A673 (cell line): ENCODE data around the gene TBL1X. TPM values are rescaled to one million over a fixed set of nuclear protein-coding genes. Genes with fewer than 3 reads are reported as not detected.

Source experiments
- BruUV-seq: library from RNA; stranded (reverse); fragments of 400-500 nt; replicated peaks from 2 replicates; lab custom pipeline; 2021; lab: Mats Ljungman, UMichigan
- CTCF ChIA-PET: fragments of 300-600 bp; sonication (Branson Sonifier 250); formaldehyde crosslinking; loops from one replicate; lab custom pipeline; 2022; ENCODE audit warnings: antibody characterized with exemption; lab: Charles Lee
- POLR2A ChIA-PET: fragments of 300-600 bp; sonication (Branson Sonifier 250); formaldehyde crosslinking; loops from one replicate; lab custom pipeline; 2022; ENCODE audit warnings: antibody characterized with exemption; ENCODE audit not compliant: low non-redundant PET; lab: Charles Lee
- DNase-seq: peaks from one replicate; pipeline ENCODE4 v3.0.0-alpha.2; 2015; ENCODE audit warnings: low spot score
- H3K27ac ChIP-seq: fragments of 200-600 bp; sonication (generic); 2 replicates; pipeline ENCODE4 v1.5.1; 2016; ENCODE audit warnings: mixed run types, low read depth, mild to moderate bottlenecking, mixed read lengths, antibody characterized with exemption, low read length; ENCODE audit not compliant: poor library complexity, severe bottlenecking
- H3K27me3 ChIP-seq: fragments of 200-600 bp; sonication (generic); replicated peaks from 2 replicates; pipeline ENCODE4 v1.6.1; 2017; ENCODE audit warnings: mixed run types, low read depth, mild to moderate bottlenecking, mixed read lengths, antibody characterized with exemption, low read length; ENCODE audit not compliant: insufficient read depth, poor library complexity
- H3K36me3 ChIP-seq: fragments of 200-600 bp; sonication (generic); 2 replicates; pipeline ENCODE4 v1.6.1; 2016; ENCODE audit warnings: mixed run types, mild to moderate bottlenecking, mixed read lengths, antibody characterized with exemption, low read length; ENCODE audit not compliant: insufficient read depth, poor library complexity, severe bottlenecking
- H3K4me1 ChIP-seq: fragments of 200-600 bp; sonication (generic); 2 replicates; pipeline ENCODE4 v1.6.1; 2017; ENCODE audit warnings: mixed run types, mild to moderate bottlenecking, mixed read lengths, antibody characterized with exemption, low read length; ENCODE audit not compliant: insufficient read depth, poor library complexity, severe bottlenecking
- H3K4me3 ChIP-seq: fragments of 200-600 bp; sonication (generic); 2 replicates; pipeline ENCODE4 v1.5.1; 2016; ENCODE audit warnings: low read depth, mixed run types, mild to moderate bottlenecking, mixed read lengths, low read length; ENCODE audit not compliant: poor library complexity, severe bottlenecking
- H3K9me3 ChIP-seq: fragments of 200-600 bp; sonication (generic); 2 replicates; pipeline ENCODE4 v1.6.1; 2016; ENCODE audit warnings: mixed run types, low read depth, mild to moderate bottlenecking, mixed read lengths, antibody characterized with exemption, low read length; ENCODE audit not compliant: poor library complexity, severe bottlenecking
- EZH2 ChIP-seq: fragments of 200-600 bp; sonication (generic); IDR thresholded peaks from 2 replicates; pipeline ENCODE4 v1.6.1; 2017; ENCODE audit warnings: borderline replicate concordance, low read depth, mild to moderate bottlenecking, mixed read lengths, antibody characterized with exemption, low read length; ENCODE audit not compliant: poor library complexity, severe bottlenecking
- intact Hi-C: fragments of 100-400 bp; cut with micrococcal nuclease; formaldehyde crosslinking; loops from one replicate; pipeline ENCODE4 v1.10.0; 2022; ENCODE audit not compliant: unreplicated experiment
- total RNA-seq: library from RNA; stranded (reverse); gene quantifications from 2 replicates; pipeline ENCODE4 v1.2.3, GENCODE V29; 2021
- TF ChIP-seq, protein P1 (sequence below): fragments of 300-800, 200-600 bp; sonication (generic); conservative IDR thresholded peaks from 2 replicates; pipeline ENCODE4 v1.5.1; 2017; ENCODE audit warnings: low read depth, mild to moderate bottlenecking, antibody characterized with exemption, low read length, moderate library complexity, mixed read lengths

Gene TBL1X
- total RNA-seq, 1 experiment from 2014 or later = 26.9 TPM

DNA sequence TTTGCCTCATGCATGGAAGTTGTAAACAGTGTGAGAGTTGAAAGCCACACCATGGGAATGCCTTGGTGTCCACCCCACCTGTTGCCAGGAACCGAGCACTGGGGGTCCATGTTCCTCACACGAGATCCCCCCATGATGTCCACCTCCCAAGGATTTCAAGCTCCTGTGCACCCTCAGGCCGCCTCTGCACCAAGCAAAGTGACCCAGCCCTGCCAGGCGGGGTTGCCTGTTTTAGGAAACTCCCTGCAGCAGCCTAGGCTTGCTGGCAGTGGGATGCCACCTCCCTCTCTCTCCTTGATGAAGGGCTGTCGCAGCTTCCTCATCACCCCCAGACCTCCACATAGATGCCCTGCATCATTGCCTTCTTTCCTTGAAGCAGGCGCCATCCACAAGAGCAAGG, 218.0 kb downstream of the TBL1X start:
- no peak for DNase-seq
- TF ChIP-seq, protein P1, sequence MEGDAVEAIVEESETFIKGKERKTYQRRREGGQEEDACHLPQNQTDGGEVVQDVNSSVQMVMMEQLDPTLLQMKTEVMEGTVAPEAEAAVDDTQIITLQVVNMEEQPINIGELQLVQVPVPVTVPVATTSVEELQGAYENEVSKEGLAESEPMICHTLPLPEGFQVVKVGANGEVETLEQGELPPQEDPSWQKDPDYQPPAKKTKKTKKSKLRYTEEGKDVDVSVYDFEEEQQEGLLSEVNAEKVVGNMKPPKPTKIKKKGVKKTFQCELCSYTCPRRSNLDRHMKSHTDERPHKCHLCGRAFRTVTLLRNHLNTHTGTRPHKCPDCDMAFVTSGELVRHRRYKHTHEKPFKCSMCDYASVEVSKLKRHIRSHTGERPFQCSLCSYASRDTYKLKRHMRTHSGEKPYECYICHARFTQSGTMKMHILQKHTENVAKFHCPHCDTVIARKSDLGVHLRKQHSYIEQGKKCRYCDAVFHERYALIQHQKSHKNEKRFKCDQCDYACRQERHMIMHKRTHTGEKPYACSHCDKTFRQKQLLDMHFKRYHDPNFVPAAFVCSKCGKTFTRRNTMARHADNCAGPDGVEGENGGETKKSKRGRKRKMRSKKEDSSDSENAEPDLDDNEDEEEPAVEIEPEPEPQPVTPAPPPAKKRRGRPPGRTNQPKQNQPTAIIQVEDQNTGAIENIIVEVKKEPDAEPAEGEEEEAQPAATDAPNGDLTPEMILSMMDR = no peak
- TF ChIP-seq EZH2 = no peak
- POLR2A ChIA-PET = no interaction called here
- Histone ChIP-seq H3K27me3 (no peaks in the 10 kb centered on the region), H3K36me3 (no peaks in the 10 kb centered on the region), H3K4me3 (no peak overlapping the region), H3K27ac (no peak overlapping the region), H3K4me1 (no peaks in the 10 kb centered on the region), H3K9me3 (no peaks in the 10 kb centered on the region)
- intact Hi-C loops = no loop called here
- no TSS peak for BruUV-seq
- CTCF ChIA-PET = no interaction called here

DNA sequence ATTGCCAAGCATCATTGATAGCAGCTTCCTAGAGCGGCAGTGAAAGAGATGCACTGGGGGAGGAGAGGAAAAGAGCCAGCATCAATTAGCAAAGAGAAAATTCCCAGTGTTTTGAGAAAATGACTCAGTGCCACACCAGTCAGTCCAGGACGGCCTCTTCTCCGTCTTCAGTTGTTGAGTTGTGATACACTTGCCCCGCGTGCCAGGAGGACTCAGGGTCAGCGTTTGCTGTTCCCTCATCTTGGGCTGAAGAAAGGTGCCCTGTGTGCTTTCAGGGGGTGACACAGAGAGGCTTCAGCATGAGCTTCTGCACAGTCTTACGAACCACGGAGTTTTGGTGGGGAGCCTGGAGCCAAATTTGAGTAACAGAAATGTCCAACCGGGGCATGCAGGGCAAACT, 218.5 kb downstream of the TBL1X start:
- TF ChIP-seq EZH2 = no peak
- TF ChIP-seq, protein P1 = no peak
- Histone ChIP-seq H3K27ac (no peak overlapping the region), H3K9me3 (no peaks in the 10 kb centered on the region), H3K27me3 (no peaks in the 10 kb centered on the region), H3K4me1 (no peaks in the 10 kb centered on the region), H3K36me3 (no peaks in the 10 kb centered on the region), H3K4me3 (no peak overlapping the region)
- POLR2A ChIA-PET = no interaction called here
- intact Hi-C loops = no loop called here
- DNase-seq = no peak
- CTCF ChIA-PET = no interaction called here
- no TSS peak for BruUV-seq

DNA sequence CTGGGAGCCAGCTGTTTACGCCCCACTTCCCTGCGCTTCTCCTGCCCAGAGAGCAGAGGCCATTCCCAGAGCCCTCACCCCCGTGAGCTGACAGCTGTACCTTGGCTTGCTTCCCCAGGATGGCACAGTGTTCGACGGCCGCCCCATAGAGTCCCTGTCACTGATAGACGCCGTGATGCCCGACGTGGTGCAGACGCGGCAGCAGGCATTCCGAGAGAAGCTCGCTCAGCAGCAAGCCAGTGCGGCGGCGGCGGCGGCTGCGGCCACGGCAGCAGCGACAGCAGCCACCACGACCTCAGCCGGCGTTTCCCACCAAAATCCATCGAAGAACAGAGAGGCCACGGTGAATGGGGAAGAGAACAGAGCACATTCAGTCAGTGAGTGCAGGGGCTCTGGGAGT, 223.0 kb downstream of the TBL1X start:
- TF ChIP-seq, protein P1 = no peak
- TF ChIP-seq EZH2 = no peak
- Histone ChIP-seq H3K4me3 (no peak overlapping the region), H3K9me3 (no peaks in the 10 kb centered on the region), H3K27me3 (no peaks in the 10 kb centered on the region), H3K4me1 (no peaks in the 10 kb centered on the region), H3K27ac (no peak overlapping the region), H3K36me3 (peaks cover 2% of the 10 kb centered on the region)
- intact Hi-C loops = no loop called here
- POLR2A ChIA-PET = no interaction called here
- CTCF ChIA-PET = no interaction called here
- DNase-seq = no peak
- no TSS peak for BruUV-seq
